Activated CD4-positive, alpha-beta T cell treated with anti-CD3 and anti-CD28 coated beads, Interleukin-2, amount 50 U/mL, for 24 hours (primary cell): Measurements from ENCODE around the gene PIP4K2A.

Experiments
- DNase-seq, 2 donors: peaks; one replicate each; pipeline ENCODE4 v3.0.0-alpha.2; 2020; ENCODE audit warnings: low read depth in 1 of 2, low spot score in 1 of 2

PIP4K2A gene

DNA sequence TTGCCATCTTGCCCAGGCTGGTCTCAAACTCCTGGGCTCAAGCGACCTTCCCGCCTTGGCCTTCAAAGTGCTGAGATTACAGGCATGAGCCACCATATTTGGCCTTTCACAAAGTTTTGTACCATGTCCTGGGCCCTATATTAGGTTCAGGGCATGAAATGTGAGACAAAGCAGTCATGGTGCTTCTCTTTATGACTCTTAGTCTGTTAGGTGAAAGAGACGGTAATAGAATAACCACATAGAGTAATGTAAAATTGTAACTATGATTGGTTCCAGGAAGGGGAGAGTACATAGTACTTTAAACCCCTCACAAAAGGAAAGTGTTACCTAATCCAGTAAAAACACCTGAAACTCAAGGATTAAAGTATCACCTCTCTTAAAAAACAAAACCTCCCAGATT lies 224.4 kb downstream of the PIP4K2A start:
- no peak for DNase-seq

DNA sequence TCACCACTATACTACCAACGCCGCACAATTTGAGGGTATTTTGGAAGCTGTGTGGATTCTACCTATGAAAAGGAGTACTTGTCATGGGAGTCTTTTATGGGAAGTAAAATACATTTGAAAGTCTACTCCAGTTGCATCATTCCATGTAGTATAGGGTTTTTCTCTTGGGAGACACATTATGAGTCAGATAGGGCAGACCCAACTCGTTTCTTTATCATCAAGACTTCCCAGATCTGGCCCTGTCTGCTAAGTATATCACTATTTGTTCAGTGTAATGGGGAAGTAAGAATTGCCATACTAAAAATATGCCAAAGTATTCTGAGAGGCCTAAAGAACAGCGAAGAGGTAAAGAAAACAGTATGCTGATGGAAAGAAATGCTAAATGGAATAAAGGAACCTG lies 224.9 kb downstream of the PIP4K2A start:
- no peak for DNase-seq

DNA sequence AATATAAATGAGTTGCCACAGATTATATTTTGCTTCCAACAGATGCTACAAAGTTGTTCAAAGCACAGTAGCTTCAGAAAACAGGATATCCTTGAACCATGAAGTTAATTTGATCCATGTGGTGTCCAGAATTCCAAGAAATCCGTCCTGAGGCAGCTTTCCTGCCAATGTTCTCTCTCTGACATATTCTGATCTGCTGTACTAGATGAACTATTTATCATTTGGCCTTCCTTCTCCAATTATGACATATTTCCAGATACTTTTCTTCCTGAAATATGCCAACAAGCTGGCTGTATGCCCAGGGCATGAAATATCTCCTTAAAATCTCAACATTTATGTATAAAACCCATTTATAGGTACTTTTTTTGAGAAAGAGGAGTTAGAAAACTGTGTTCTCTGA lies 227.9 kb downstream of the PIP4K2A start:
- DNase-seq: no peak
